Keratinocyte (primary cell): Measurements from ENCODE around the gene SPOPL. TPM values are rescaled to one million over a fixed set of nuclear protein-coding genes. Genes with fewer than 3 reads are reported as not detected.
"Not testable (repeated sequence)": the region's sequence is repeated elsewhere in the genome, so short reads cannot be mapped to it uniquely, and the experiment has no call there.

Experiments used
- DNase-seq: peaks from one replicate; pipeline ENCODE4 v3.0.0-alpha.2; 2011; ENCODE audit warnings: low read depth, missing footprints, low spot score
- FAIRE-seq: peaks from 2 replicates; lab custom pipeline; 2011; peaks lifted over from hg19 to GRCh38; lab: Jason Lieb, UNC
- H2AFZ ChIP-seq: 2 replicates; pipeline ENCODE4 v1.6.0; 2012; ENCODE audit warnings: low read length, control low read depth, inconsistent platforms; ENCODE audit not compliant: control insufficient read depth
- H3K27ac ChIP-seq: 2 replicates; pipeline ENCODE4 v1.5.1; 2011; ENCODE audit warnings: low read length; ENCODE audit not compliant: control insufficient read depth, insufficient read depth
- H3K27me3 ChIP-seq: 3 replicates; pipeline ENCODE4 v1.6.0; 2011; ENCODE audit warnings: low read length; ENCODE audit not compliant: control insufficient read depth, insufficient read depth; ENCODE audit errors: extremely low read depth
- H3K36me3 ChIP-seq, 2 experiments: 2 replicates in 1 of 2; 3 replicates in 1 of 2; pipeline ENCODE4 v1.5.1; 2011; ENCODE audit warnings: low read length in 2 of 2, mild to moderate bottlenecking in 1 of 2; ENCODE audit not compliant: control insufficient read depth in 2 of 2, insufficient read depth in 2 of 2; ENCODE audit errors: extremely low read depth in 1 of 2
- H3K4me1 ChIP-seq: 3 replicates; pipeline ENCODE4 v1.5.1; 2011; ENCODE audit warnings: low read length; ENCODE audit not compliant: control insufficient read depth, insufficient read depth; ENCODE audit errors: extremely low read depth
- H3K4me2 ChIP-seq: 3 replicates; pipeline ENCODE4 v1.6.0; 2011; ENCODE audit warnings: low read depth, low read length; ENCODE audit not compliant: control insufficient read depth, insufficient read depth; ENCODE audit errors: extremely low read depth
- H3K4me3 ChIP-seq, 3 experiments: fragments of 200-600 bp in 1 of 3; sonication (generic) in 1 of 3; 2 replicates in 2 of 3; 3 replicates in 1 of 3; pipeline ENCODE4 v1.5.1; 2011 to 2016; ENCODE audit warnings: low read length in 3 of 3, mild to moderate bottlenecking in 3 of 3, control low read depth in 2 of 3, inconsistent platforms in 1 of 3, low read depth in 1 of 3, mixed read lengths in 1 of 3, mixed run types in 1 of 3, moderate library complexity in 1 of 3; ENCODE audit not compliant: control insufficient read depth in 2 of 3, insufficient read depth in 2 of 3; ENCODE audit errors: extremely low read depth in 1 of 3
- H3K79me2 ChIP-seq: 2 replicates; pipeline ENCODE4 v1.6.0; 2012; ENCODE audit warnings: low read length; ENCODE audit not compliant: control insufficient read depth, insufficient read depth
- H3K9ac ChIP-seq: 3 replicates; pipeline ENCODE4 v1.6.0; 2011; ENCODE audit warnings: low read length; ENCODE audit not compliant: control insufficient read depth, insufficient read depth; ENCODE audit errors: extremely low read depth
- H3K9me1 ChIP-seq: 3 replicates; pipeline ENCODE4 v1.6.0; 2011; ENCODE audit warnings: low read length; ENCODE audit not compliant: control insufficient read depth, insufficient read depth; ENCODE audit errors: extremely low read depth
- H3K9me3 ChIP-seq: 2 replicates; pipeline ENCODE4 v1.5.1; 2012; ENCODE audit warnings: low read depth, low read length; ENCODE audit not compliant: control insufficient read depth
- H4K20me1 ChIP-seq: 3 replicates; pipeline ENCODE4 v1.6.0; 2011; ENCODE audit warnings: low read length; ENCODE audit not compliant: control insufficient read depth, insufficient read depth; ENCODE audit errors: extremely low read depth
- EZH2 ChIP-seq: IDR thresholded peaks from one replicate; pipeline ENCODE4 v1.6.1; 2012; ENCODE audit warnings: inconsistent platforms, mild to moderate bottlenecking, low read length, moderate library complexity
- dilution Hi-C: fragments of 300-500 bp; cut with MboI; formaldehyde crosslinking; loops from one replicate; pipeline ENCODE4 v1.7.0; 2020; ENCODE audit warnings: low sequenced_read_pairs; ENCODE audit not compliant: extremely low pct_ligation_motif_present
- polyA plus RNA-seq, 5 experiments: library from polyadenylated mRNA; depleted of rRNA in 3 of 5; stranded (reverse) in 3 of 5; stranded (forward) in 1 of 5; unstranded in 1 of 5; fragments of >200 nt; gene quantifications; 1 replicate in 1 of 5; 2 replicates in 3 of 5; 3 replicates in 1 of 5; pipeline versions ENCODE4 v1.2.1 to v1.2.3, GENCODE V29; 2011 to 2012; ENCODE audit warnings: missing spikeins in 2 of 5, low read depth in 1 of 5, low replicate concordance in 1 of 5
- TF ChIP-seq, protein P1 (sequence below), 3 experiments: IDR thresholded peaks in 1 of 3; conservative IDR thresholded peaks in 1 of 3; optimal IDR thresholded peaks in 1 of 3; 2 replicates in 2 of 3; 3 replicates in 1 of 3; pipeline versions ENCODE3 to v1.5.1; 2011; ENCODE audit warnings: low read length in 3 of 3, mild to moderate bottlenecking in 3 of 3, moderate library complexity in 2 of 3, control low read depth in 1 of 3, inconsistent platforms in 1 of 3; ENCODE audit not compliant: insufficient read depth in 2 of 3; ENCODE audit errors: extremely low read depth in 1 of 3

SPOPL gene
- polyA plus RNA-seq, 1 donor (not counting 4 experiments of a cell fraction or from before 2014, with no cell fraction given), result 16.5 TPM

GRCh38 chr2:138455275-138455674, 46.3 kb upstream of the SPOPL start:
- FAIRE-seq, result peak; percentile 17
- H3K27me3 ChIP-seq, result no peaks in the 10 kb centered on the region

DNA sequence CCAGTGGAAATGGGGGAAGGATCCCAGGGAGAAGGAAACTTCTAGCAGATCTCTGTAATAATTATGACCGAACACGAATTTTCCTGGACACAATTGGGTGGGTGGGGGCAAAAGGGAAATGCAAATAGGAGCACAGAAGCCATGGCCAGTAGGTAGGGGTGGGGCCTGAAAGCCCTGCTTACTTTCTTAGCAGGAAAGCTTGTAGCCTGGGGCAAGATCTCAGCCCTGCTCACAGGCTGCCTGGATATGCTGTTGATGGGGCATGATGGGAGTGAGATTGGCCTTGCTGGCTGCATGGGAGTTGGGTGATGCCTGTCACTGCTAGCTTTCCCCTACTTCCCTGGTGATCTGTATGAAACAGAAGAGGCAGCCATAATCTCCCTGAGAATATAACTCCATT, 45.9 kb upstream of the SPOPL start:
- TF ChIP-seq EZH2, result no peak
- TF ChIP-seq, protein P1, sequence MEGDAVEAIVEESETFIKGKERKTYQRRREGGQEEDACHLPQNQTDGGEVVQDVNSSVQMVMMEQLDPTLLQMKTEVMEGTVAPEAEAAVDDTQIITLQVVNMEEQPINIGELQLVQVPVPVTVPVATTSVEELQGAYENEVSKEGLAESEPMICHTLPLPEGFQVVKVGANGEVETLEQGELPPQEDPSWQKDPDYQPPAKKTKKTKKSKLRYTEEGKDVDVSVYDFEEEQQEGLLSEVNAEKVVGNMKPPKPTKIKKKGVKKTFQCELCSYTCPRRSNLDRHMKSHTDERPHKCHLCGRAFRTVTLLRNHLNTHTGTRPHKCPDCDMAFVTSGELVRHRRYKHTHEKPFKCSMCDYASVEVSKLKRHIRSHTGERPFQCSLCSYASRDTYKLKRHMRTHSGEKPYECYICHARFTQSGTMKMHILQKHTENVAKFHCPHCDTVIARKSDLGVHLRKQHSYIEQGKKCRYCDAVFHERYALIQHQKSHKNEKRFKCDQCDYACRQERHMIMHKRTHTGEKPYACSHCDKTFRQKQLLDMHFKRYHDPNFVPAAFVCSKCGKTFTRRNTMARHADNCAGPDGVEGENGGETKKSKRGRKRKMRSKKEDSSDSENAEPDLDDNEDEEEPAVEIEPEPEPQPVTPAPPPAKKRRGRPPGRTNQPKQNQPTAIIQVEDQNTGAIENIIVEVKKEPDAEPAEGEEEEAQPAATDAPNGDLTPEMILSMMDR (optimal IDR thresholded peaks at IDR 0.05 in 1 of 3, IDR thresholded peaks at IDR 0.05 in 1 of 3, conservative IDR thresholded peaks at IDR 0.05 in 1 of 3; ENCODE audit: extremely low read depth in 1 of 3, insufficient read depth in 2 of 3, low read length in 3 of 3), result no peak

More at GRCh38 chr2:138455275-138455674, 46.3 kb upstream of the SPOPL start:
- Histone ChIP-seq H3K4me2 (peak overlapping the region; percentile 42), H2AFZ (peak overlapping the region; percentile 68), H3K36me3 (no peaks in the 10 kb centered on the region), H4K20me1 (no peaks in the 10 kb centered on the region), H3K4me1 (peaks cover 28% of the 10 kb centered on the region), H3K9ac (peak overlapping the region; percentile 2), H3K27ac (peak overlapping the region; percentile 91), H3K4me3 (no peak overlapping the region), H3K9me1 (no peaks in the 10 kb centered on the region), H3K79me2 (no peaks in the 10 kb centered on the region), H3K9me3 (no peaks in the 10 kb centered on the region)
- dilution Hi-C loops, result no loop called here
- no peak for DNase-seq
- no peak for TF ChIP-seq EZH2
- TF ChIP-seq, protein P1 (optimal IDR thresholded peaks at IDR 0.05 in 1 of 3, IDR thresholded peaks at IDR 0.05 in 1 of 3, conservative IDR thresholded peaks at IDR 0.05 in 1 of 3; ENCODE audit: extremely low read depth in 1 of 3, insufficient read depth in 2 of 3, low read length in 3 of 3), result no peak

DNA sequence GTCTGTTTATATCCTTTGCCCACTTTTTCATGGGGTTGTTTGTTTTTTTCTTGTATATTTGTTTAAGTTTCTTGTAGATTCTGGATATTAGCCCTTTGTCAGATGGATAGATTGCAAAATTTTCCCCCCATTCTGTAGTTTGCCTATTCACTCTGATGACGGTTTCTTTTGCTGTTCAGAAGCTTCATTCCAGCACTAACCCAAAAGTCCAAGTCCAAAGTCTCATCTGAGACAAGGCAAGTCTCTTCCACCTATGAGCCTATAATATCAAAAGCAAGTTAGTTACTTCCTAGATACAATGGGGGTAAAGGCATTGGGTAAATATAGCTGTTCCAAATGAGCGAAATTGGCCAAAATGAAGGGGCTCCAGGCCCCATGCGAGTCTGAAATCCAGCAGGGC, 38.9 kb upstream of the SPOPL start:
- DNase-seq, H2AFZ ChIP-seq, H4K20me1 ChIP-seq, H3K9me1 ChIP-seq, H3K4me3 ChIP-seq, H3K27ac ChIP-seq, H3K27me3 ChIP-seq, H3K9ac ChIP-seq, H3K79me2 ChIP-seq, H3K4me1 ChIP-seq, H3K4me2 ChIP-seq, H3K9me3 ChIP-seq, dilution Hi-C loops, FAIRE-seq, H3K36me3 ChIP-seq: not testable (repeated sequence)

More for the DNA sequence above, 45.9 kb upstream of the SPOPL start:
- Histone ChIP-seq H3K27ac (peak overlapping the region; percentile 91), H2AFZ (peak overlapping the region; percentile 68), H3K79me2 (no peaks in the 10 kb centered on the region), H4K20me1 (no peaks in the 10 kb centered on the region), H3K4me3 (no peak overlapping the region), H3K4me2 (peak overlapping the region; percentile 42), H3K9me3 (no peaks in the 10 kb centered on the region), H3K36me3 (no peaks in the 10 kb centered on the region), H3K9me1 (no peaks in the 10 kb centered on the region), H3K4me1 (peaks cover 28% of the 10 kb centered on the region), H3K9ac (peak overlapping the region; percentile 2), H3K27me3 (no peaks in the 10 kb centered on the region)
- peak; percentile 89 for FAIRE-seq
- peak; percentile 35 for DNase-seq
- dilution Hi-C loops, result no loop called here
